ENCODE measurements around the gene FLNB. TPM values are rescaled to one million over a fixed set of nuclear protein-coding genes. Genes with fewer than 3 reads are reported as not detected.

The FLNB gene
- total RNA-seq, 1 donor from 2014 or later = 103 TPM

DNA sequence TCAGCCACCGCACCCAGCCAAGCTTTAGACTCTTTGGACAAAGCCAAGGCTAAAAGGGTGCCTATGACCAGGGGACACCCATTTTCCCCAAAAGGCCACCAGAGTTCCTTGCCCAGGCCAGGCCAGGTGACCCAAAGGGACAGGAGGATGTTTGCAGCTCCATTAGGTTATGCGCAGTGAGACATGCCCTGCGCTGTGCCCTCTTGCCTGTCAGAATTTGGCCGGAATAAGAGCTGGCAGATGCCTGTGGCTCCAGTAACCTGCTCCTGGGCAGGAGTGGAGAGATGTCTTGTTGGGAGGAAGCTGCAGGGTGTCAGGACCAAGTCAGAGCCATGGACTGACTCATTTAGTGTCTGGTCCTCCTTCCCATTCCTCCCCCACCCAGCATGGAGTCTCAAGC, 182.1 kb downstream of the FLNB start:
- H3K27ac Mint-ChIP-seq = no peak overlapping the region
- H3K9me3 Mint-ChIP-seq (ENCODE audit: low read depth) = no peaks in the 10 kb centered on the region
- H3K4me3 Mint-ChIP-seq (ENCODE audit: low read depth) = no peak overlapping the region
- no peaks in the 10 kb centered on the region for H3K27me3 Mint-ChIP-seq
- DNase-seq (ENCODE audit: low spot score, unreplicated experiment) = no peak
- no peaks in the 10 kb centered on the region for H3K36me3 Mint-ChIP-seq (ENCODE audit: insufficient read depth)
- TF ChIP-seq CTCF (IDR thresholded peaks at IDR 0.05; ENCODE audit: unreplicated experiment) = no peak
- peaks cover 8% of the 10 kb centered on the region for H3K4me1 Mint-ChIP-seq (ENCODE audit: low read depth)

- Mint-ChIP-seq H3K9me3 (ENCODE audit: low read depth) (no peaks in the 10 kb centered on the region), H3K36me3 (ENCODE audit: insufficient read depth) (no peaks in the 10 kb centered on the region), H3K4me3 (ENCODE audit: low read depth) (no peak overlapping the region), H3K4me1 (ENCODE audit: low read depth) (peaks cover 8% of the 10 kb centered on the region), H3K27me3 (no peaks in the 10 kb centered on the region), H3K27ac (no peak overlapping the region)
- DNase-seq (ENCODE audit: low spot score, unreplicated experiment) = no peak
- TF ChIP-seq CTCF (IDR thresholded peaks at IDR 0.05; ENCODE audit: unreplicated experiment) = no peak
Measured at GRCh38 chr3:58190882-58191281, 182.7 kb downstream of the FLNB start.

- no peaks in the 10 kb centered on the region for H3K27me3 Mint-ChIP-seq
- no peak for DNase-seq (ENCODE audit: low spot score, unreplicated experiment)
- peaks cover 4% of the 10 kb centered on the region for H3K4me1 Mint-ChIP-seq (ENCODE audit: low read depth)
- no peak for TF ChIP-seq CTCF (IDR thresholded peaks at IDR 0.05; ENCODE audit: unreplicated experiment)
- no peak overlapping the region for H3K4me3 Mint-ChIP-seq (ENCODE audit: low read depth)
- no peaks in the 10 kb centered on the region for H3K36me3 Mint-ChIP-seq (ENCODE audit: insufficient read depth)
- no peaks in the 10 kb centered on the region for H3K9me3 Mint-ChIP-seq (ENCODE audit: low read depth)
- H3K27ac Mint-ChIP-seq = no peak overlapping the region
Measured at GRCh38 chr3:58191361-58191991, 183.3 kb downstream of the FLNB start.

DNA sequence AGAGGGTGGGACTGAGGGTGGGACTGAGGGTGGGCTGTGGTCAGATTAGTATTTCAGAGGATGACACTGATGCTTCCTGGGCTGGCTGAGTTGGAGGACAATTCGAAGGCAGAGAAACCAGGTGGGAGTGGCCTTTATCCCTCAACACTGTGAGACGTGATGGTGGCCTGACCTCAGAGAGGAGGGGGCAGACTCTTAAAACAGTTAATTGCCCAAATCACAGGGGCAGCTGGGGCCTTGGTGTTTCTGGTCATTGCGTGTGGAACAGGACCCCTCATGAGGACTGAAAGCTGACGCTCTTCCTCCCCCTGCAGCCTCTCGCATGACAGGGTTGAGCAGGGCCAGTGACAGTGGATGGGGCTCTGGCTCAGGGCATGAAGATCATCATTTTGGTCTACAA, 183.8 kb downstream of the FLNB start:
- TF ChIP-seq CTCF (IDR thresholded peaks at IDR 0.05; ENCODE audit: unreplicated experiment) = no peak
- no peaks in the 10 kb centered on the region for H3K27me3 Mint-ChIP-seq
- H3K9me3 Mint-ChIP-seq (ENCODE audit: low read depth) = no peaks in the 10 kb centered on the region
- no peak for DNase-seq (ENCODE audit: low spot score, unreplicated experiment)
- no peak overlapping the region for H3K4me3 Mint-ChIP-seq (ENCODE audit: low read depth)
- no peaks in the 10 kb centered on the region for H3K36me3 Mint-ChIP-seq (ENCODE audit: insufficient read depth)
- H3K27ac Mint-ChIP-seq = no peak overlapping the region
- H3K4me1 Mint-ChIP-seq (ENCODE audit: low read depth) = peaks cover 4% of the 10 kb centered on the region

- no peak for DNase-seq (ENCODE audit: low spot score, unreplicated experiment)
- TF ChIP-seq CTCF (IDR thresholded peaks at IDR 0.05; ENCODE audit: unreplicated experiment) = no peak
- Mint-ChIP-seq H3K9me3 (ENCODE audit: low read depth) (no peaks in the 10 kb centered on the region), H3K4me3 (ENCODE audit: low read depth) (no peak overlapping the region), H3K27me3 (no peaks in the 10 kb centered on the region), H3K27ac (no peak overlapping the region), H3K36me3 (ENCODE audit: insufficient read depth) (no peaks in the 10 kb centered on the region), H3K4me1 (ENCODE audit: low read depth) (peaks cover 4% of the 10 kb centered on the region)
Measured at GRCh38 chr3:58193682-58194407, 185.6 kb downstream of the FLNB start.

All from progenitor cell of endocrine pancreas (in vitro differentiated cells).